Measurements from ENCODE around the gene JADE2.
"Not testable (repeated sequence)": the region's sequence is repeated elsewhere in the genome, so short reads cannot be mapped to it uniquely, and the experiment has no call there.

Gene JADE2

DNA sequence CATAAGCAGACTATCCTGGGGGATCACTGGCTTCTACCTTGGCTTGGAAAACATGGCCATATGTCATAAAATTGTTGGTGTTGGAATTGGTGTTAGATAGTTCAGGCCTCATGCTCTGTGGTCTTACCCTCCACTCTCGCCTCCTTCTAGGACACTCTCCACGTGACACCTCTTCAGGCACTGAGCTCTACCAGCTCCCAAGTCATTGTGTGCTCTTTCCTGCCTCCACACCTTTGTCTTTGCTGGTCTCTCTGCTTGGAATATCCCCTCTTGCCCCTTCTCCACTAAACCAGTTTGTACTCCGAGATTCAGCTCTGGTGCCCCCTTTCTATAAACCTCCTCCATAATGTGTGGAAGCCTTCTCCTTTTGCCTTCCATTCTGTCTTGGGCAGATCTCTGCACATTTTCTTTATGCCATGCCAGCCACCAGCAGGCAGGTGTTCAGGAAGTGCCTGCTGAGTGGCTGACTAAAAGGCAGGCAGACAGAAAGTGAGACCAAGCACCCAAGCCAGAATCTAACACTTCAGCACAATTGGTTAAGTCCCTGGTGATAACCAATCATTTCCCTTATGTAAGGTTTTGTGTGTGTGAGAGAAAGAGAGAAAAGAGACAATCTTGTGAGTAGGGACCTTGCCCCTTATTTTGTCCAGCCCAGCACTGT, 69.5 kb downstream of the JADE2 start:
- no peak for DNase-seq

GRCh38 chr5:134595458-134595838, 70.0 kb downstream of the JADE2 start:
- DNase-seq, result no peak

DNA sequence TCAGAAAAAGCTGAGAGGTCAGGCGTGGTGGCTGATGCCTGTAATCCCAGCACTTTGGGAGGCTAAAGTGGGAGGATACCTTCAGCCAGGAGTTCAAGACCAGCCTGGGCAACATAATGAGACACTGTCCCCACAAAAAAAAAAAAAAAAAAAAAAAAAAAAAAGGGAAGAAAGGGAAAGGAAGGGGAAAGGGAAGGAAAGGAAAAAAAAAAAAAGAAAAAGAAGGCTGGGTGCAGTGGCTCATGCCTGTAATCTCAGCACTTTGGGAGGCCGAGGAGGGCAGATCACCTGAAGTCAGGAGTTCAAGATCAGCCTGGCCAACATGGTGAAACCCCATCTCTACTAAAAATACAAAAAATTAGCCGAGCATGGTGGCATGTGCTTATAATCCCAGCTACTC, 74.3 kb downstream of the JADE2 start:
- DNase-seq, result not testable (repeated sequence)

DNA sequence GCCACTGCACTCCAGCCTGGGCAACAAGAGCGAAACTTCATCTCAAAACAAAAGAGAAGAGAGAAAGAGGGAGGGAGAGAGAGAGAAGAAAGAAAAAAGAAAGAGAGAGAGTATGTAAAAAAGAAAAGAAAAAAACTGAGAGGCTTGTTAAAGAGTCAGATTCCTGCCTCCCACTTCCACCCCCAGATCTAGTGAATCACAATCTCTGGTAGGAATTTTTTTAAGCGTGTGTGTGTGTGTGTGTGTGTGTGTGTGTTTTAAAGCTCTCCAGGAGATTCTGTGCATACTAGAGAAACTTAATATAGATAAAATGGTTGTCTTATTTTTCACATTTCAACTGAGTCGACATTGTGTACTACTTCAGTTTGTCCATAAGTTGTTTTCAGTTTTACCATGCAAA, 75.1 kb downstream of the JADE2 start:
- no peak for DNase-seq

GRCh38 chr5:134603059-134603458, 77.6 kb downstream of the JADE2 start:
- no peak for DNase-seq

DNA sequence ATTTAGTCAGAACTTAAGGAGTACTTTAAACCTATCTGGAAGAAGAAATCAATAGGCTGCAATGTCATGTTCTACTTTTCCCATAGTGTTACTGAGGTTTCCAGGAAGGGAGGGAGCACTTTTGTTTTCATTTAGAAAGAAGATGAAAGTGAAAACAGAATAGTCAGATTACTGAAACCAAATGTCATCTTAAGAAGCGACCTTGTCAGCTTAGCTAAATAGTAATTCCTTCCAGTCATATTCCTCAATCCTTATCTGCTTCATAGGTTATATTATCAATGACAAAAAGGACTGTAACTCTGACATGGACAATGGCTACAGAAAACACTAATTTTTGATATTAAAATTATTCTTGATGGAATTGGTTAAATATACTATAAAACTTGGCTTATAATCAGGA, 79.4 kb downstream of the JADE2 start:
- no peak for DNase-seq

GRCh38 chr5:134606726-134607125, 81.3 kb downstream of the JADE2 start:
- DNase-seq, result no peak

DNA sequence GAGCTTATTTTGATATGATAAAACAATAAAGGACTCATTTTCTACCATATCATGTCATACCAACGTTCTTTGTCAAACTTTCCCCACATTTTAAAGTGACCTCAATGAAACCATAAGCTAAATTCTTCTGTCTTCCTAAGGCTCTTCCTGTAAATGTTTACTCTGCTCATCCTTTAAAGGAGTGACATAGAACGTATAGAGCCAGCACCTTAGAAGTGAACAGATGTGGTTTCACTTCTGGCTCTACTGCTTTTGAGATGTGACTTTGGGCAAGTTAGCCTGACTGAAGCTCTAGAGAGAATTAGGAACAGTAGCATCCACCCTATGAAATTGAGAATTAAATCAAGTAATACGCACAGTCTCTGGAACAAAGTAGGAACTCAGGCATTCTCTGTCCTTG, 83.1 kb downstream of the JADE2 start:
- DNase-seq, result no peak

GRCh38 chr5:134609232-134609851, 83.9 kb downstream of the JADE2 start:
- no peak for DNase-seq

GRCh38 chr5:134610725-134611124, 85.3 kb downstream of the JADE2 start:
- DNase-seq, result no peak

DNA sequence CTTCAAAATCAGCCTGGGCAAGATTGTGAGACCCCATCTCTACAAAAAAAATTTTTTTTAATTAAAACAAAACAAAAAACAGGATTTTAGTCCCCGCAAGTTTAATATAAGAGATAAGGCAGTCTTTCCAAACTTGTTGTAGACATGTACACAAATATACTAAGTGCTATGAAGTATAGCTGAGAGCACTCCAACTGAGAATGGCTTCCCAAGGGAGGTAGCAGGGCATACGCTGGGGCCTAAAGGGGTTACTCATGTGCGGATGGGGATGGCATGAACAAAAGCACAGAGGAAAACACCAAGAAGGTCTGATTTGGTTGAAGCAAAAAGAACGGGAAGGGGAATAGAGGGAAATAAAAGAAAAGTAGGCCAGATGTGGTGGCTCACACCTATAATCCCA, 86.0 kb downstream of the JADE2 start:
- no peak for DNase-seq

GRCh38 chr5:134614450-134615085, 89.1 kb downstream of the JADE2 start:
- DNase-seq, result no peak

DNA sequence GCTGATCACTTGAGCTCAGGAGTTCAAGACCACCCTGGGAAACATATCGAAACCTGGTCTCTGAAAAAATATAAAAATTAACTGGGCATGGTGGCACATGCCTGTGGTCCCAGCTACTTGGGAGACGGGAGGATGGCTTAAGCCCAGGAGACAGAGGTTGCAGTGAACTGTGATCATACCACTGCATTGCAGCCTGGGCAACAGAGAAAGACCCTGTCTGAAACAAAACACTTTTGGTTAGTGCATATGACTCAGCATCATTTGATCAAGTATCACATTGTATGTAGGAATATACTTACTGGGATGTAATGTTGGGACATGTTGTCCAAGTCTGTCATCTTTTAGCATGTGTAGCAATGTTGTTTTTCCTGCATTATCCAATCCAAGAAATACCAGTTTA, 95.2 kb downstream of the JADE2 start:
- no peak for DNase-seq

DNA sequence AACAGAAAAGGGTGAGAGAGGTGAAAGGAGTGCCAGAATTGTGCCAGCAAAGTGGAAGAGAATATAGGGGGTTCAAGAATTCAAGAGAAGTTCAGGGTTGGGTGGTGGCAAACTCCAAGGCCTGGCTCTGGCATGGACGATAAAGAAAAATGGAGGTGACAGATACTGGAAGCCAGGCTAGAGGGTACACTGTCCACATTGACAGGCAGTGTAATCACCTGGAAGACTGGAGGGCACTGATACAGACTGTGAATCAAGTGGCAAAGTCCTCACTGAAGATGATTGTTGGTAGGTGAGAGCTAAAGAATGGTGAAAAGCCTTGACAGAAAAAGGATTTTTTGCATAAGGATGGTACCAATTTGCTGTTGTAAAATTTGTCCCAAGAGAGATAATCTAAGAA, 100.1 kb downstream of the JADE2 start:
- DNase-seq, result no peak

DNA sequence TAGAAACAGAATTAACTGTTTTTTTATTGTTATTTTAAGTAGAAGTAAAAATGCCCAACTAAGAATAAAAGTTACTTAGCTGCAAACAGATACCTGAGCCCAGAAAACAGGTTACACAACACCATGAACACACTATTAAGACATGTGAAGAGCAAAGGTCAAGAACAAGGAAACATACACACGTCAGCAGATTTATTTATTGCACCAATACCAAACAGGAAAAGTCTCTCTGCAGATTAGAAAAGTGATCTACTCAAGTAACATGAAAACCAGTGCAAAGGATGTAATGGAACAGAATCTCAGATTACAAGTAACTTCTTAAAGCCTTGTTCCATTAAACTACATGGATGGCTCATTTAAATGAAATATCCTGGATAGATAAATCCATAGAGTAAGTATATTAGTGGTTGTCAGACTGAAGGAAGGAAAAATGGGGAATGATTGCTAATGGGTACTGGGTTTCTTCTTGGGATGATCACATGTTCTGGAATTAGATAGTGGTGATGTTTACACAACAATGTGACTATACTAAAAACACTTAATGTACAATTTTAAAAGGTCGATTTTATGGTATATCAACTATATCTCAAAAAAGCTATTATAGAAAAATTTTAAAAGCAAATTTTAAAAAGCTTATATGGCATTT, 101.0 kb downstream of the JADE2 start:
- DNase-seq, result no peak

Data from NCI-H2081 treated with DMSO at 0.1 percent for 48 hours (cell line).